Motor neuron (in vitro differentiated cells): ENCODE measurements around the gene PPARG. TPM values are rescaled to one million over a fixed set of nuclear protein-coding genes. Genes with fewer than 3 reads are reported as not detected.
"Not testable (repeated sequence)": the region's sequence is repeated elsewhere in the genome, so short reads cannot be mapped to it uniquely, and the experiment has no call there.

Experiments
- ATAC-seq, 8 experiments: fragments of 200-7000 bp; cut with Tn5 transposase; replicated peaks in 6 of 8; 2 replicates each; pipeline ENCODE4 v1.8.0; 2021; ENCODE audit warnings: mild to moderate bottlenecking in 8 of 8, moderate library complexity in 8 of 8
- H3K27ac ChIP-seq, 2 donors: fragments of 250-450 bp; sonication (Bioruptor Pico); 2 replicates each; pipeline ENCODE4 v1.9.0; 2021; ENCODE audit warnings: antibody characterized with exemption in 2 of 2, mild to moderate bottlenecking in 2 of 2, moderate library complexity in 1 of 2
- H3K4me1 ChIP-seq, 2 donors: fragments of 250-450 bp; sonication (Bioruptor Pico); replicated peaks in 1 of 2; 2 replicates each; pipeline ENCODE4 v1.6.1; 2021; ENCODE audit warnings: antibody characterized with exemption in 2 of 2, mild to moderate bottlenecking in 2 of 2, moderate library complexity in 1 of 2
- H3K4me3 ChIP-seq, 5 donors: fragments of 250-450 bp; sonication (Bioruptor Pico); 2 replicates each; pipeline ENCODE4 v1.9.0; 2021; ENCODE audit warnings: antibody characterized with exemption in 5 of 5, mild to moderate bottlenecking in 5 of 5, moderate library complexity in 4 of 5
- WGBS, 10 experiments: fragments of 450-650 bp; shearing (Covaris generic); methylation state at CpG; one replicate each; pipeline ENCODE4 v1.0.0; 2022; 5-methylcytosine and 5-hydroxymethylcytosine counted together
- in situ Hi-C, 9 experiments: fragments of 400-800 bp; cut with MboI; loops; one replicate each; pipeline ENCODE4 v1.15.0; 2021; ENCODE audit warnings: low sequenced_read_pairs in 9 of 9, low pct_unique_long_range_greater_than_20kb in 2 of 9; ENCODE audit not compliant: unreplicated experiment in 9 of 9
- total RNA-seq, 8 experiments: library from RNA; unstranded; fragments of 300-600 nt; gene quantifications; 2 replicates each; pipeline versions ENCODE4 v1.2.3 to v1.2.4, GENCODE V29; 2022

PPARG gene
- total RNA-seq, 8 experiments from 2014 or later: 0.31 to 9.9 (median 0.66) TPM; not detected in 1

DNA sequence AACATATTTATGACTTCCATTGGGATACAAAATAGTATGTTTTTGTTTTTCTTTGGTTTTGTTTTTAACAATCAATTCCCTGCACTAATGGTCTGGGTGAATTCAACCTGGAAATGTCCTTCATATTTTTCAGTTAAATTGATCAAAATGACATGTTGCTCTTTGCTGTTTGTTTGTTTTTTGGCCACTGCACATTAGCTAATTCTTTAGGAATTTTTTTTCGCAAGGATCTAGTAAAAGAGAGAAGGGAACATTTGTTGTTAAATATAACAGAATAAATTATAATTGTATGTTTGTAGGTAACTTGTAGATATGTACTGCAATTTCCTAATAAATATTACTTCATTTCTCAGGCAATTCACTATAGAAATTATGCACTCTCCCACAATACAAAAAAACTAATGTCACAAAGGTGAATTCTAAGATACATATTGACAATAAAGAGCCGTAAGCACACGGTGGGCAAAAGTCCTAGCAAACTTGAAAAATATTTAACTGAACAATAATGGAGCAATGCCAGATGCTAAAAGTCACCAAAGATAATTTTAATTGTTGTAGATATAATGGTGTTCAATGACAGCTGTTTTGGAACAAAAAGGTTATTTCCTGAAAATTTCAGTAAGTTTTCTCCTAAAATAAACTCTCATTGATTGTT is 21.4 kb upstream of the PPARG start:
- H3K27ac ChIP-seq: no peak overlapping the region
- in situ Hi-C loops: no loop called here
- no peak for ATAC-seq
- WGBS, 10 experiments: 71 to 100% (median 91%) methylated on average over 1 to 3 of the region's 3 CpGs
- no peaks in the 10 kb centered on the region for H3K4me1 ChIP-seq
- H3K4me3 ChIP-seq: no peak overlapping the region

DNA sequence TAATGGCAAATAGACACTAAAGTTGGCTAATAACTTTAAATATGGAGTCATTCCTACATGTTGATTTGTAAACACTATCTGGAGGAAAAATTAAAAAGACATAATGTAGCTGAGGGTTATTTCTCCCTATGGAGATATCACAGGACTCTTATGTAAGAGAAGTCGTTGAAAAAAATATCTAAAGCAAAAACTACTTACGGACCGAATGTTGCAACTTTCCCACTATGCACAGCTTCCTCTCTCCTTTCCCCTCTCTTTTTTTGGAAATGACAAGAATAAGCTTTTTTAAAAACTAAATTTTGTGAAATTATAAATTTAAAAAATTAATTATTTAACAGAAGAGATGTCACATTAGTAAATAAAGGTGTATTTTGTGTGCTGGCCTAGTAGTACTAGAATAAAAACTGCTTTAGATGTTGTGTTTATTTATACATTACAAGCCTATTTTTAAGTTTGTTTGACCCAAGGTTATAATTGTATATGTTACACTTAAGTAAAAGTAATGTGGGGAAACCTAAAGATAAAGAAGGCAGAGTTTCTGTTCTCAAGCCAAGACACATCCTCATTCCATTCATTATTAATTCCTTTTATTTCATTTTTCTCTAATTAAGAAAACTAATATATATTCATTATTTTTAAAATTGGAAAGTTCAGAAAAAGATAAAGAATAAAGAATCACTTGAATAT is 20.7 kb upstream of the PPARG start:
- Histone ChIP-seq H3K4me3 (no peak overlapping the region), H3K27ac (no peak overlapping the region), H3K4me1 (no peaks in the 10 kb centered on the region)
- 46 to 100% (median 89%) methylated on average over 3 of the region's 3 CpGs; no CpG with 5 or more reads in 1 of the 10 experiments for WGBS, 10 experiments
- ATAC-seq: no peak
- in situ Hi-C loops: no loop called here

DNA sequence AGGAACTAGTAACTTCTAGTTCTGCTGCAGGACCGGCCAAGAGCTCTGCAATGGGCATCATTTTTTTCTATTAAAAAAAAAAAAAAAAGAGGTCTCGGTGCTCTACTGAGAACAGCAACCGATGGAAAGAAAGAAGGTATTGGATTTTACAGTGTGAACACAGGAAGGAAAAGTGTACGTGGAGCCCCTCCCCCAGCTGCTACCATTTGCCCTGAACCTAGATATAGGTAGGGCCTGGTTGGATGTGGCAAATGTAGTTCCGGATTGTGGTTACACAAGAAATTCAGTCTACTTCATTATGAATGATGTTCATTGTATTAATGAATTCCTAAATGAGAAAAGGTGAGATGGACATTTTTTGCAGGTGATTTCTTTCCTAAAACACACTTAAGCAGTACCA is 17.9 kb upstream of the PPARG start:
- H3K27ac ChIP-seq: no peak overlapping the region
- in situ Hi-C loops: no loop called here
- no peaks in the 10 kb centered on the region for H3K4me1 ChIP-seq
- H3K4me3 ChIP-seq: no peak overlapping the region
- WGBS, 10 experiments: 42 to 96% (median 86%) methylated on average over 3 to 5 of the region's 5 CpGs; no CpG with 5 or more reads in 1 of the 10 experiments
- no peak for ATAC-seq

DNA sequence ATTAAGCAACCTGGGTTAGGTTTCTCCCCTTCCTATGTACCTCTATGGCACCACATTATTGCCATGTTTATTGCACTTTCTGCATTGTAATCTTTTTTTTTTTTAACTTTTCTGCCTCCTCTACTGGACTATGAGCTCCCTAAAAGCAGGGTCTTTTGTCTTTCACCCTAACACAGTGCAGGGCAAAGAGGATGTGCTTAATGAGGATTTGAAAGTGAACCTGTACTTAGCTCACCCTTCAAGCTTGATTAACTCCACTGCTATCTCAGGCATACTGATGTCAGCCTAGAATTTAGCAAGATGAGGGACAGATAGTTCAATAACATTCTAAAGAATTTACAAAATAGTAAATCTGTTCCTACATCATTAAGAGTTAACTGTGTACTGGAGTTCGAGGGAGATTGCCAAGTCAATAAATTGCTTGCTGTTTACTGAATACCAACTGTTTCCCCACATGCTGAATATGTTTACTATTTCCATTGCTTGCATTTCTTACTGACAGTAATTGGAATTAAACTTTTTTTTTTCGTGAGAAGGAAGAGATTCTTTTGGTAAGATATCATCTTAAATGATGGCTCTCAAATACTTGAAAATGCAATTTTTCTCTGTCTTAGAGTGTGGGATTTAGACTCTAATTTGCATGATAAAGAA is 15.7 kb upstream of the PPARG start:
- Histone ChIP-seq H3K27ac (no peak overlapping the region), H3K4me1 (no peaks in the 10 kb centered on the region), H3K4me3 (no peak overlapping the region)
- ATAC-seq: no peak
- in situ Hi-C loops: no loop called here
- WGBS, 10 experiments: 0 to 82% (median 58%) methylated on average over 1 to 2 of the region's 2 CpGs; no CpG with 5 or more reads in 1 of the 10 experiments

DNA sequence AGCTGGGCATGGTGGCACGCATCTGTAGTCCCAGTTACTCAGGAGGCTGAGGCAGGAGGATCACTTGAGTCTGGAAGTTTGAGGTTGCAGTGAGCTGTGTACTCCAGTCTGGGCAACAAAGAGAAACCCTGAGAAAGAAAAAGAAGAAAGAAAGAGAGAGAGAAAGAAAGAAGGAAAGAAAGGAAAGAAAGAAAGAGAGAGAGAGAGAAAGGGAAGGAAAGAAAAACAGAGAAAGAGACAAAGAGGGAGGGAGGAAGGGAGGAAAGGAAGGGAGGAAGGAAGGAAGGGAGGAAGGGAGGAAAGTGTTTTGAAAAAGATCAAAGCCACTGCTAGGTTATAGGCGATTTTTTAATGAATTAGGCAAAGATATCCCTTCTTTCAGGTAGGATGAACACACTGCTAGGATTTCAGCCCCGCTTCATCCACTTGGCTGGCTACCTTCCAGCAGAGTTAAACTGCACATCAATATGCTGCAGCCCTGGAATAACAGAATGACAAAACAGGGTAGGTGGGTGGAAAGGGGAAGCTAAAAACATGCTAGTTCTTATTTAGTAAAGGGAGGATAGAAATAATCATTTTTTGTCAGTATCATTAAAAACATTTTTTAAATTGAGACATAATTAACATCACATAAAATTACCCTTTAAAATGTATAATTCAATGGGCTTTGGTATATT is 12.8 kb upstream of the PPARG start:
- Histone ChIP-seq H3K27ac (no peak overlapping the region), H3K4me3 (no peak overlapping the region), H3K4me1 (no peaks in the 10 kb centered on the region)
- in situ Hi-C loops: no loop called here
- 32 to 94% (median 64%) methylated on average over 1 to 3 of the region's 3 CpGs for WGBS, 10 experiments
- no peak for ATAC-seq

DNA sequence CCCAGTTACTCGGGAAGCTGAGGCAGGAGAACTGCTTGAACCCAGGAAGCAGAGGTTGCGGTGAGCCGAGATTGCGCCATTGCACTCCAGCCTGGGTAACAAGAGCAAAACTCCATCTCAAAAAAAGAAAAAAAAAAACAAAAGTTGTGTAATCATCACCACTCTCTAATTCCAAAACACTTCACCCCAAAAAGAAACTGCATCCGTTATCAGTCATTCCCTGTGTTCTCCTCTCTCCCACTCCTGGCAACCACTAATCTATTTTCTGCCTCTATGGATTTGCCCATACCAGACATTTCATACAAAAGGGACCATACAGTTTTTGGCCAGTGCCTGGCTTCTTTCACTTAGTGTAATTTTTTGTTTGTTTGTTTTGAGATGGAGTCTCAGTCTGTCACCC is 12.0 kb upstream of the PPARG start:
- H3K27ac ChIP-seq, H3K4me1 ChIP-seq, in situ Hi-C loops, H3K4me3 ChIP-seq, ATAC-seq: not testable (repeated sequence)
- WGBS, 10 experiments: 67 to 100% (median 95%) methylated on average over 1 to 5 of the region's 5 CpGs; no CpG with 5 or more reads in 2 of the 10 experiments

DNA sequence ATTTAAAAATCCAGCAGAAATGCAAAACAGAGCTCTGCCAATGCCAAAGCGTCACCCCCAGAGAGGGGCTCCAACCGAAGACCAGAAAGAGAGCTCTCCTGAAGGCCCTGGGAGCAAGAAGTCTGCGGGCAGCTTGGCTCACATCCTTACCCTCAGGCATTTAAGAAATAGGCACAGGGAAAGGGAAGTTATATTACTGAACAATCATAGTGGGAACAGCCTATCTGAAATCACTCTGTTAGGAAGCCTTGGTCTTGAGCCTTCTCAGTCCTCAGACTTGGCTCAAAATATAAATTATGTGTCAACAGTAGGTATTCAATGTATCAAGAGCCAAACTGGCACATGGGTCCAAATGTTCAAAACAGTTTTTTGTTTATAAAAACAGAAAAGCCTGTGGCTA is 10.3 kb upstream of the PPARG start:
- no peak for ATAC-seq
- 41 to 100% (median 94%) methylated on average over 2 to 3 of the region's 3 CpGs; no CpG with 5 or more reads in 7 of the 10 experiments for WGBS, 10 experiments
- H3K4me1 ChIP-seq: no peaks in the 10 kb centered on the region
- no peak overlapping the region for H3K4me3 ChIP-seq
- in situ Hi-C loops: no loop called here
- H3K27ac ChIP-seq: no peak overlapping the region

DNA sequence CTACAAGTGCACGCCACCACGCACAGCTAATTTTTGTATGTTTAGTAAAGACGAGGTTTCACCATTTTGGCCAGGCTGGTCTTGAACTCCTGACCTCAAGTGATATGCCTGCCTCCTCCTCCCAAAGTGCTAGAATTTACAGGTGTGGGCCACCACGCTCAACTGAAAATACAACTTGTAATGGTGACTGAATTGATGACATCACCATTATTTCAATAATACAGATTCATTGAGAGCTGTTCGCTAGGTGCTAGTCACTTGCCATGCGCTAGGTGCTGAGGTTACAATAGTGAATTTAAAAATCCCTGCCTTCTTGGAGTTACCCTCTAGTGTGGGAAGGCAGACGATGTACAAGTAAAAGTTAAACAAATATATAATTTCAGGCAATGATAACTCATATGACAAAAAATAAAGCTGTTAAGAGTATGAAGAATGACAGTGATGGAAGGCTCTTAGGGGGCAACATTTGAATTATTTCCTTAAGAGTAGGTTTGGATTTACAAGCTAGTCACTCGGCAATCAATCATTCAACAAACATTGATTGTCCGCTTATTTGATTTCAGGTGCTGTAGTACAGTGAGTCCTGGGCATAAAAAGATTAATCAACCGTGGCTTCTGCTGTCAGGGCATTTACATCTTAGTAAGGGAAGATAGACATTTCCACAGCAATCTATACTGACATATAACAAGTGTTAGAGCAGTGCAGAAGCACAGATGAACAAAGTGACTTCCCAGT is 9.1 kb upstream of the PPARG start:
- no peak for ATAC-seq
- Histone ChIP-seq H3K27ac (no peak overlapping the region), H3K4me3 (no peak overlapping the region), H3K4me1 (no peaks in the 10 kb centered on the region)
- in situ Hi-C loops: no loop called here
- 57 to 100% (median 87%) methylated on average over 1 to 8 of the region's 10 CpGs; no CpG with 5 or more reads in 1 of the 10 experiments for WGBS, 10 experiments

DNA sequence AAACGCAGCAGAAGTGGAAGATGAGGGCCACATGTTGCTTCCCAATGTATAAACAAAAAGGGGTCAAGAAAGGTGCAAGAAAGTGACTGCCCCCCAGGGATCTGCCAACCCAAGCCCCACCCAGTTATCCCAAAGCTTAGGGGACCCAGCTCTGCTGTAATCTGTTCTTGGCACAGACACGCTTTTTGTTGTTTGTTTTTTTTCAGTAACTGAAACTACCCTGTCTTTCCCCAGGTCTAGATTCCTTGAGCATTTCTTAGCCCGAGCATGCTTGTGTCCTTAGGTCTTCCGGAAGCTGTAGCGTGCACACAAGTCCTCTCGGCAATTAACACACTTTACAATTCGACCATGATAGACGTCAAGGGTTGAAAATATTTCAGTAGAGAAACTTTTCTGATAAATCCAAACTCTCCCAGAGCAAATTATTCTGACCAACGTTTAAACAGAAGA is 8.5 kb upstream of the PPARG start:
- WGBS, 10 experiments: 39 to 78% (median 70%) methylated on average over 1 to 9 of the region's 9 CpGs; no CpG with 5 or more reads in 1 of the 10 experiments
- in situ Hi-C loops: no loop called here
- Histone ChIP-seq H3K4me3 (no peak overlapping the region), H3K27ac (no peak overlapping the region), H3K4me1 (no peaks in the 10 kb centered on the region)
- ATAC-seq: no peak

DNA sequence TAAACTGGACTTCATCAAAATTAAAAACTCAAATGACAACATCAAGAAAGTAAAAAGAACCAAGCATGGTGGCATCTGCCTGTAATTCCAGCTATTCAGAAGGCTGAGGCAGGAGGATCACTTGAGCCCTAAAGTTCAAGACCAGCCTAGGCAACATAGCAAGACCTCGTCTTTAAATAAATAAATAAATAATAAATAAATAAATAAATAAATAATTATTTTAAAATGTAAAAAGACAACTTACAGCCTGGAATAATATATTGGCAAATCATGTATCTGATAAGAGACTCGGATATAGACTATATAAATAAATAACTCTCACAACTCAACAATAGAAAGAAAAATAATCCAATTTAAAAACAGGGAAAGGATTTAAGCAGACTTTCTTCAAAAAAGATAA is 4.3 kb upstream of the PPARG start:
- in situ Hi-C loops: no loop called here
- no peaks in the 10 kb centered on the region for H3K4me1 ChIP-seq
- no peak overlapping the region for H3K27ac ChIP-seq
- no peak overlapping the region for H3K4me3 ChIP-seq
- WGBS, 10 experiments: 51 to 100% (median 92%) methylated on average over 2 of the region's 2 CpGs; no CpG with 5 or more reads in 1 of the 10 experiments
- no peak for ATAC-seq

DNA sequence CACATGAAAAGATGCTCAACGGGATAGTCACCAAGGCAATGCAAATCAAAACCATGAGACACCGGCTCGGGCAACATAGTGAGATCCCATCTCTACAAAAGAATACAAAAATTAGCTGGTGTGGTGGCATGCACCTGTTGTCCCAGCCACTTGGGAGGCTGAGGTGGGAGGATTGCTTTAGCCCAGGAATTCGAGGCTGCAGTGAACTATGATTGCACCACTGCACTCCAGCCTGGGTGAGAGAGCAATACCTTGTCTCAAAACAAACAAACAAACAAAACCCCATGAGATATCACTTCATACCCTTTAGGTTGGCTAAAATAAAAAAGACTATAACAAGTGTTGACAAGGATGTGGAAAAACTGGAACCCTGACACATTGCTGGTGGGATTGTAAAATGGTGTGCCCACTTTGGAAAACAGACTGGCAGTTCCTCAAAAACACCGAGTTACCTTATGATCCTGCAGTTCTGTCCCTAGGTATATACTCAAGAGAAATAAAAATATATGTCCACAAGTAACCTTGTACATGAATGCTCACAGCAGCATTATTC is 3.8 kb upstream of the PPARG start:
- ATAC-seq: no peak
- no peak overlapping the region for H3K27ac ChIP-seq

DNA sequence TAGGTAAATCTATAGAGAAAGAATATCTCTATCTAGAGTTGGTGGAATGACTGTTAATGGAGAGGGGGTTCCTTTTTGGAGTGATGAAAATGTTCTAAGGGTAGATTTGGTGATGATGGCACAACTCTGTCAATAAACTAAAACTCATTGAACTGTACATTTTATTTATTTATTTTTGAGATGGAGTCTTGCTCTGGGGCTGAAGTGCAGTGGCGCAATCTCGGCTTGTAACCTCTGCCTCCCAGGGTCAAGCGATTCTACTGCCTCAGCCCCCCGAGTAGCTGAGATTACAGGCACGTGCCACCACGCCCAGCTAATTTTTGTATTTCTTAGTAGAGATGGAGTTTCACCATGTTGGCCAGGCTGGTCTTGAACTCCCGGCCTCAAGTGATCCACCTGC is 3.1 kb upstream of the PPARG start:
- ATAC-seq: not testable (repeated sequence)

More for the DNA sequence above, 3.8 kb upstream of the PPARG start:
- Histone ChIP-seq H3K4me3 (no peak overlapping the region), H3K4me1 (no peaks in the 10 kb centered on the region)
- 55 to 97% (median 83%) methylated on average over 2 to 5 of the region's 5 CpGs; no CpG with 5 or more reads in 1 of the 10 experiments for WGBS, 10 experiments
- in situ Hi-C loops: no loop called here

More for the DNA sequence above, 3.1 kb upstream of the PPARG start:
- WGBS, 10 experiments: 93 to 100% (median 100%) methylated on average over 1 to 7 of the region's 7 CpGs; no CpG with 5 or more reads in 1 of the 10 experiments
- H3K4me1 ChIP-seq, in situ Hi-C loops, H3K4me3 ChIP-seq, H3K27ac ChIP-seq: not testable (repeated sequence)
